ENCODE results near the gene PNMA1.

Gene PNMA1

DNA sequence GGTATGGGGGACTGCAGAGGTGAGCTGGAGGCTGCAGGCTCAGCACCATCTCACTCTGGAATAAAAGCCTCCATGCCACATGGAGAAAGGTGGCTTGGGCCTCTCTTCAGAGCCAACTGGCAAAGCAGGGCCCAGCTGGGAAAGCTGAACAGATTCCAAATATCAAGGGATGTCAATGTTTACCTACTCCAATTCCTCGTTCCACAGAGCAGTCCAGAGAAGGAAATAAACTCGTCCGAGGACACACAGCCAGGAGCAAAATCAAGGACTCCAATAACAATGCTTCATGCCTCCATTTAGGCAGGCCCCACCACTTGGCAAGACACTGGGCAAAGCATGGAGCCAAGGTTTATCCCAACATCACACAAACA is 36.3 kb upstream of the PNMA1 start:
- DNase-seq: no peak

DNA sequence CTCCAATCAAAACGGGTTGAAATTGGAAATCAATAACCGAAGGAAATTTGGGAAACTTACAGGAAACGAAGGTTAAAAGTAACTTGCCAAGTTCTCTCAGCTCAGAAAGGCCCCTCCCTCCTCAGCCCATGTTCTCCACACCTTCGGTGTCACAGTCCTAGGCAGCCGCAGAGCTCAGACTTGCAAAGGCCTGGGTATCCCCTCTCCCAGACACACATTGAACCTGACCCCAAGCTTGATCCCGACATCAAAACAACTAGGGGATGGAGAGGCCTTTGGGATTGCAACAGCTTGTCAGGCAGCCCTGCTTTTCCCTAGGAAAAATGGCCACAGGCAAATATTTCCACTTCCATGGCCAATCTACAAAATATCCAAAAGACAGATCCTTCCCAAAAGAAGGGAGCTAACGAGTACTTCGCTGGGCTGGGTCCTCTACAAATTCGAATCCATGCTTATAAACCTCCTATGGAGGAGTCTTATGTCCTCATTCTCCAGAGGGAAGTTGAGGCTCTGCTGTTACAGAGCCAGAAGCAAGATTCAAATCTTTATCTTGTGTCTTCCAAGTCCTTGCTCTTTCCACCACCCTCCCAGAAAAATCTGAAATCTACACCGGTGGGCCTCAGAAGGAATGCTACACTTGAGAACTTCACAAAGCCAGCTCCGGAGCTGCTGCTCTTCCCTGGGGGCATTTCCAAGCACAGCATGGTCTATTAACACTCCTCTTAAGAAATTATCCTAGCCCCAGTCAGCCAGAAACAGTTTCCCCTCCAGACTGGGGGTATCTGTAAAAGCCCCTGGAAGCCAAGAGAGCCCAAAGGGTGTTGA is 35.7 kb upstream of the PNMA1 start:
- no peak for DNase-seq

DNA sequence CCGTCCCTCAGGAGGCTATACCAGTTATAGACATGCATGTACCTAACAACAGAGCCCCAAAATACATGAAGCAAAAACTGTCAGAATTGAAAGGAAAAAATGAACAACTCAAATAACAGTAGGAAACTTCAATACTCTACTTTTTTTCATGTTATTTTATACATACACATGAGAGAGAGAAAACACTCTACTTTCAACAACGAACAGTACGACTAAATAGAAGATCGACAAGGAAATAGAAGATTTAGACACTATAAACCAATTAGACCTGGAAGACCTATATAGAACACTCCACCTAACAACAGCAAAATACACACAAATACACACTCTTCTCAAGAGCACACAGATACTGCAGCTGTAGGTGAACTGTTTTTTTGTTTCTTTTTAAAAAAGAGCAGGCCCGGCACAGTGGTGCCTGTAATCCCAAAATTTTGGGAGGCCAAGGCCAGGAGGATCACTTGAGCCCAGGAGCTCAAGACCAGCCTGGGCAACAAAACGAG is 34.7 kb upstream of the PNMA1 start:
- DNase-seq: no peak

DNA sequence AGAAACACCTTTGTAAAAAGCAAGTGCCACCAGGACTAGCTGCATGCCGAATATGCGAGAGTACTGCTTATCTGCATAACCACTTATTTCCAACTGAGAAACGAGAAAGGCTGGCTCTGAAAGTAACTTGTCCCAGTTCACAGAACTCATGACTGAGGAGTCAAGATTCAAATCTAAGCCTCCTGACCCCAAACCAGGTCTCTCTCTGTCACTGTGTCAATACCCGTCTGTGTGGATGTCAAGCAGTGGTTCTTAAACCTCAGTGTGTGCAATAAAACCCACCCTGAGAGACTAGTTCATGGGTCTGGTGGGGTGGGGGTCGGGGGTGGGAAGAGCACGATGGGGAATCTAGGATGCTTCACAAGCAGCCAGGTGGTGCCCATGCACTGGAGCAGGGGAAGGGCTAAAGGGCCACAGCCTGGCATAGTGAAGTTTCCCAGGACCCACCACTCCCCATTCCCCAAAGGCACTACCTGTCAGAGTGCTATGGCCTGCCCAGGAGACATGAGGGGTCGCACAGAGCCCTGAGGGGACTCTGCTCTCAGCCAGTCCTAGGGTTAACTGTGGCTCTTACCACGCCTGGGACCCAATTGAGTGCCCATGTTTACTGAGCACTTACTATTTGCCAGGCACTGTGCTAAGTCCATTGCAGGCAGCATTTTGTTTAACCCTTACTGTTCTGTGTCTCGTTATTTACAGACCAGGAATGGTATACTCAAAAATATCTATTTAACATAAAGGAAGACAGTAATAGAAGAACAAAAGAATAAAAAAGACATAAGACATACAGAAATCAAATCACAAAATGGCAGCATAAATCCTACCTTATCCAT is 33.4 kb upstream of the PNMA1 start:
- DNase-seq: no peak

DNA sequence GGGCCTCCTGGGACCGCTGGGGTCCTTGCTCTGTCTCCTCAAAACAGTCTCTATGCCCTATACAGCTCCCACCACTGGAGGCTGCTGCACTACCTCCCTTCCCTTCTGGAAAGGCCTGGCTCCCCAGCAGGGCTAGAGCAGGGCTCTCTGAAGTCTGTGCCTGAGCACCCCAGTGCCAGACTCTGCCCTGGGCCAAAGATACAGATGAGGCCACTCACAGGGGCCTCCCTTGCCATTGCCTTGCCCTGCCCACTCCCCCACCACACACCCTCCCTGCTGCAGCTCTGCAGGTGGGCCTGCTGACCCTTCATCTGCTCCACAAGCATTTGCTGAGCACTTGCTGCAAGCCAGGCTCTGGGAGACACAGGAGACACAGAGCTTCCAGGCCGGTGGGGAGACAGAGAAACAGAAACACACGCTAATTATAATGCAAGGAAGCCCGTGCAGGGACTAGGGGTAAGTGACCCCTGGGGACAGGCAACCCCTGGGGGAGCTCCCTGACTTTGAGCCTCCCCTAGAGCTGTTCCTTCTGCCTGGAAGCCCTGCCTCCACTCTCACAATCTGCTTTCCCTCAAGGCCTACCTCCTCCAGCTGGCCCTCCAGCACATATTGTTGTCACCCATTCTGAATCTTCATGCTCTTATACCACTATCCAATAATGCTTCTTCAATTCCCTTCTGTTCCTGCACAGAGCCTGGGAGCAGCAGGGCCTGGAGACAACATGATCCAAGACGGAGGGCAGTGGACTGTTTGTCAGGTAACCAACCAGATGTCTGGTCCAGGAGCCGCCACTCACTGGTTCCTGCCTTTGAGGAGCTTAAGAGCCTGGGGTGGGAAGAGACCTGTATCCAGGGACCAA is 32.6 kb upstream of the PNMA1 start:
- no peak for DNase-seq

DNA sequence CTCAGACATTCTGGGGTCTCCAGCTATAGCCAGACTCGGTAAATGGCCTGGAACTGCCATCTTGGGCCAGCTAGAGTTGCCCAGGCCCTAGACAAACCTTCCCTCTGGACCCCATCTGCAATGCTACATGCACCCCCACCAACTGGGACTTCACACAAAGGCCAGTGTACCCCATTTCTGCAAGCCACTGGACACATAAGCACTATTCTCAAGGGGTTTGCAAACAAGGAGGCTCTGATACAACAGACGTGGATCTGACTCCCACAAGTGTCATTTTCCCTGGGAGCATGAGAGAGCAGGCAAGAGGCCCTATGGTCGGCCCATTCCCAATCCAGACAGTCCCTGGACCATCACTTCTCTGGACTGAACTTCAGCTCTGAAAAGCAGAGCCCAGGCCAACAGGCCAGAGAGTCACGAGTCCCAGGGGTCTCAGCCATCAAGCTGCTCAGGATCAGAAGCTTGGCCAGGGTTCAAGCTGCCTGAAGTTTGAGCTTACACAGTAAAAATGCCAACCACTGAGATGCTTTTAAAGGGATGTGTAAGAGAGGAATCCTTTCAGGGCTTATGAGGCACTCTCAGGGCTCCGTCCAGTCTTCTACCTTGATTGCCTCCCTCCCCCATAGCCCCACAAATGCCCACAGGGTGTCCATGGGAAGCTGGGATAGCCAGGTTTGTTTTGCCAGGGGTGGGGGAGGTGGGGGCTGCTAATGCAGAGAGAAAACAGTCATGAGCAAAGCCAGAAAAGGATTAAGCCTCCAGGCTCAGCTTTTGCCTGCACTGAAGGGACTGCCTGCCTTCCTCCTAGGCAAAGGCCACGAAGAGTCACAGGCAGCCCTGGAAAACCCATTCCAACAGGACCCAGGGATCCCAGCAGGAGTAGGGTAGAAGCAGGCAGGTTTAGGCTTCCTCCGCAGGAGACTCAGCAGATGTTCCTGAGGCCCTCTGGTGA is 31.7 kb upstream of the PNMA1 start:
- no peak for DNase-seq

DNA sequence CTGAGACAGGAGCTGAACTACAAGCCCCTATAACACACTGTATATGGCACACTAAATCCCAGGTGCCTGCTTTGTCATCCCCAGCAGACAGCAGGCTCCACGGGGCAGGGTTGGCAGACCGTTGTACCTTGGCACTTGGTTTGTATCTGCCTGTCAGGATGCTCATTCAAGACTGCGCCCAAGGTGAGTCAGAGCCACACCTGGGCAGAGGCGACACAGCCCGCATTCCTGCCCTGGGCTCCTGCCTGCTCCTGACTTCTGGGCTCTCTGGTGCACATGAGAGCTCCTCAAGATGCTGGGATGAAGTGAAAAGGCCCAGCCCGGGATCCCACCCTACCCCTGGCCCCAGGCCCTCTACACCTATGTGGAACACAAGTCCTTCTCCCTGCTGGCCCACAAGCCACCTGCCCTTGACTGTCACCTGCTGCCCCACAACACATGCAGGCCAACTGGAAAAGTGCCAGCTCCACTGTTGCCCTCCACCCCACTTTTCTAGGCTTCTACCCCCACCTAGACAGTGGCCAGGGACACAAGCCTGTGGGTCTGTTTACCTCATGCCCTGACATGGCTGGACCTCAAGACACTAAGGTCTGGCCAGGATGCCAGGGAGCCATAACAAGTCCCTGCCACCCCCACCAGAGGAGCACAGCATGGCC is 30.8 kb upstream of the PNMA1 start:
- peak; percentile 57 for DNase-seq

DNA sequence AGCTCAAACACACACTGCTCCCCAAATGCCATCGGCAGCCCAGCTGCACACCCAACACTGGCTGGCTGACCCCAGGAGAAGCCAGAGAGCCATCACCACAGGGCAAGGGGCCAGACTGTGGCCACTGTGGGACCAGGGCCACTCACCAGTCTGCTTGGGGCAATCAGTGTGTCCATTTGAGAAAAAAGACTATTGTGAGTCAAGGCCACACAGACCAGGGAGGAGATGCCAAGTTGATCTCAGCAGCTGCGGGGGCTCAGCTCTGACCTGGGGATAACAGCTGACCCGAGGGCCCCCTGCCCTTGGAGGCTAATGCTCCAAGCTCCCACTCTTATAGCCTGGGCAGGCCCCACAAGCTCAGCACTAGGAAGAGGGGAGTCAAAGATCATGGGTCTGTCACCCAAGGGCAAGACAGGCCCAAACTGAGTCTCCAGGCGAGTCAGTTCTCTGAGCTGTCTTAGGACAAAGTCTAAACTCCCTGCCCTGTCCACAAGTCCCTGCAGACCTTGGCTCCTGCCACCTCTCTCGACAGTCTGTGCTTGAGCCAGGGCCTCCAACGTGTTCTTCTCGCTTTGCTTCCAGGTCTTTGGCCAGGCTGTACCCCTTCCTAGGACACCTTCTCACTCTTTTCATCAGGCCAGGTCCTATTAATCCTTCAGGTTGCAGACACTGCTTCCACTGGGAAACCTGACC is 30.1 kb upstream of the PNMA1 start:
- DNase-seq: no peak

DNA sequence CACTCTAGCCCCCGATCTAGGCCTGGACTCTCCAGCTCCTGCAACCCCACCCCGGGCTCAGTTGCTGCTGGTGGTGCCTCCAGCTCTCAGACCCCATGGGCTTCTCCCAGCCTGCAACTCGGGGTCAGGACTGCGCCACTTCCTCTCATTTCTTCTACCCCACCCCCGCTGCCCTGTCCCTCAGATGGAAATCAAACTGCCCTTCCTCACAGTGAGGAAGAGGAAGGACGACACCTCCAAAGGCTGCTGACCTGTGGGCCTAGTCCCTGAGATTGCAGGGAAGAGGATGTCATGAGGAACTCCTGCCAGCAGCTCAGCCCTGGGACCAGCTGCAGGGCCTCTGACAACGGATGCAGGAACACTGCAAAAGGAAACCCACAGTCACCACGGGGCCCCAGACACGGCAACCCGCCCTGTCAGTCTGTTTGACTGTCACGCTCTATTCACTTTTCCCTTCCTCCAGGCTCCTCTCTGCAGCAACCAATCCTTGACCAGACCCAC is 29.3 kb upstream of the PNMA1 start:
- peak; percentile 66 for DNase-seq

DNA sequence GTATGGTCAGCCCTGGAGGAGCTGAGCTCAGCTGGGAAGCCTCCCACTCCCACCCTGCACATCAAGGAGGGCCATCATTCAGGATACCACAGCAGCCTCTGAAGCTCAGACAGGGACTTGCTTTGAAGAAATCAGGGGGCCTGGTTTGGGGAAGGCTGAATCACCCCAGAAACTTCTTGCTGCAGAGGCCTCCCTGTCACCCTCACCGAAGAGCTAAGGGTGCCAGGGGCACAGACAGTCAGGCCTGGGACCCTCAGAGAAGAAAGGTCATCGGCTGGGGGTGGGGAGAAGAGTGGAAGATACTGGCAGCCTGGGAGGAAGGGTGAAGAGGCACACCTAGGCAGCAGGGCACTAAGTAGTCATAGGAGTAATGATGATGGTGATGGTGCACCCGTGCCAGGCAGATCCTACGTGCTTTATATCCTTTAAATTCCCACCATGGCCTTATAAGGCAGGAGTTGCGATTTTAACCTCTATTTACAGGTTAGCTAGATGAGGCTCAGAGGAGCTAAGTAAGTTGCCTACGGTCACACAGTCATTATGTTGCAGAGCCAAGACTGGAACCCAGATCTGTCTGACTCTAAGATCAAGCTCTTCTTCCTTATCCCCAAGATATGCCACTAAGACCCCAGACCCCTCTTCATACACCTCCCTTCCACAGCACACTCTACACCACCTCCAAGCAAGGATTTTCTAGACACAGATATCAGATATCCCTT is 28.5 kb upstream of the PNMA1 start:
- DNase-seq: no peak

DNA sequence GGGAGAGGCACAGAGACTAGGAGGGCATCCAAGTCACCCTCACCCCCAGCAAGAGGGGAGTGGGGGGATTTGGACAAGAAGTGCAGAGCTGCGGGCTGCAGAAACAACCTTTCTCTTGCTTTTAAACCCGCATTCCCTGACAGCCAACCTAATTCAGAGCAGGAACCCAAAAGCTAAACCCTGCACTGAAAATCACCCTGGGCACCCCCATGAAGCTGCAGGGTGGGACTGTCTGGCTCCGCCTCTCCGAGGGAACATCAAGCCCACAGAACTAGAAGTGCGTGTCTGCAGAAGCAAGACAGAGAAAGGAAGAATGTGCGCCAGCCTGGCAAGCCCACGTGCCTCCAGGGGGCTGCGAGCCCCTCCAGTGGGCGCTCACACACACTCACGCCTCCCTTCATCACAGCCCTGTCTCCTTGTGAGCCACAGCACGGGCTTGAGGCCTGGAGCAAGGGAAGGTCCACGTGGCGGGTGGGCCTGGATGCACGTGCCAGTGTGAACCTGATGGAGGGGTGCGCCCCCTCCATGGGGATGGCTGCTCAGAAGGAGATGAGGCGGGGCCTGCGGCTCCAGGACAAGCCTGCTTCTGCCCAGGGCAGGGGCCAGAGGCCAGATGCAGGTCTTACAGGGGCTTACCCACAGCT is 27.8 kb upstream of the PNMA1 start:
- DNase-seq: no peak

DNA sequence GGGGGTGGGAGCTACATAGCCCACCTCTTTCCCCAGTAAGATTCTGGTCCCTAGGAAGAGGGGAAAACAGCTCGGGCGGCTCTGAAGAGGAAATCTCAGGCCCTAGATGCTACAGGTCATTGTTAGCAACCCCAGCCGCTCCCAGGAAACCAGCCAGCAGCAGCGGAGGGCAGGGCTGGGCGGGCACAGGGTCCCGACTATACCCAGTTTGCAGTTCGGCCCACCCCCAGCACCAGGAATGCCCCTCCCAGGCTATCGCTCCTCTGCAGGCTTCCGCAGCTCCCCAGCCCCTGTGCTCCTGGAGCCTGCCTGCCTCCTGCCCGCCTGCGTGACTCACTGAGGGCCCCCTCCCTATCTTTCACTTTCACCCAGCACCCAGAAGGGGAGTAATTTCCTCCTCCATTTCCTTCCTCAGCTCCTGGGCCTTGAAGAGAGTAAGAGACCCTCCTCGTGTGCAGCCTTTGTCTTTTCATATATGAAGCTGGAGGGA is 27.2 kb upstream of the PNMA1 start:
- DNase-seq: peak; percentile 71

DNA sequence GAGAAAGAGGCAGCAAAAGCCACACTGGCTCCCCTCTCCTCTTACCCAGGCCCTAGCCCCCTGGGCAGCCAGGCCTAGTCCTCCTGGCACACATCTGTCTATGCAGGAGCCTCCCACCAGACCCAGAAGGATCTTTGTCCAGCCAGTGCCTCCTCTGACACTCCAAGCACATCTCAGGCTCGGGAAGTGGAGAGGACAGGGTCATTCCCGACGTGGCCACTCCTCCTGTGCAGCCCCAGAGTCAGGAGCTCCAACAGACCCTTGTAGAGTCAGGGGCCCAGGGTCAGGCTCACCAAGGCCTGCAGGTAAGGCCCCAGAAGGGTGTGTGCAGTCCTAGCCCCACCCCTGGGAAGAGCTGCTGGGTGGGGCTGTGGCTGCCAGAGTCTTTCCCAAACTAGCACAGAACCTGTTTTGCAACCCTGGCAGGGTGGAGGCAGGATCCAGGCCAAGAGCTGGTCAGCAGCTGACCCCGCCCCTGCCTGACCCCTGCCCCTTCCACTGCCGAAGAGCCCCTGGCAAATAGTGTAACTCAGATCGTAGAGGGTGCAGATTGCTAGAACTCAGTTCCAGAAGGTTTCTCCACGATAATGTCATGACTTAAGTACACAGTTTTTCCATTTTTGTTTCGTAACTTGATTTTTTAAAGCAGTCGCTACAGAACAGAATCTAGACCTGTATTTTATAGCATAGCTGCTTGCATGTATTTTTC is 26.6 kb upstream of the PNMA1 start:
- no peak for DNase-seq

DNA sequence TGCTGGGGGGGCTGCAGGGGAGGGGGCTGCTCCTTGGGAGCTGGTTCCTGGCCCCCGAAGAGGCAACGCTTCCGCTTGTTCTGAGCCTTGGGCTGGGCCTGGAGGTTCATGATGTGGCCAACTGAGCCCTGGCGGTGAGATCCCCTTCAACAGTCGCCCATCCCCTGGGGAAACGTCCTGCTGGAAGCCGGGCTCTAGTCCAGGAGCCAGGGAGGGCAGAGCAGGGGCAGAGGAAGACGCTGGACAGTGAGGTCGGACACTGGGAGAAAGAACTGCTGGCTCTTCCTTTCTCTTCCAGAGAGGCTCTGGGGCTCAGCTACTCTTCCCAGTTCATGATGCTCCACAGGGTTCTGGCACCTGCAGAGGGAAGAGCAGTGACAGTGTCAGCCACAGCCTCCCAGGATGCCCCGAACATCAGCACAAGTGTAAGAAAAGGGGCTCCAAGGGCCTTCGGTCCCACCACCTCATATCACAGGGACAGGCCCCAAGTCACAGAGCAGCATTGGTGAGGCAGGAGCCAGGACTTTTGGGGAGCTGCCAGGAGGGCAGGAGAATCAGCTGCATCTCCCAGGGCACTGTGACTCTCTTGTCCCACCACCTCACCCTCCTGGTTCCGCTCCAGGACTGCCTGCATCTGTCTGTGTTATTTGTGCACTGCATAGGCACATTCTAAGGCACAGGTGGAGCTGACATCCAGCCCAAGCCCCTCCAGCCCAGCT is 25.9 kb upstream of the PNMA1 start:
- no peak for DNase-seq

DNA sequence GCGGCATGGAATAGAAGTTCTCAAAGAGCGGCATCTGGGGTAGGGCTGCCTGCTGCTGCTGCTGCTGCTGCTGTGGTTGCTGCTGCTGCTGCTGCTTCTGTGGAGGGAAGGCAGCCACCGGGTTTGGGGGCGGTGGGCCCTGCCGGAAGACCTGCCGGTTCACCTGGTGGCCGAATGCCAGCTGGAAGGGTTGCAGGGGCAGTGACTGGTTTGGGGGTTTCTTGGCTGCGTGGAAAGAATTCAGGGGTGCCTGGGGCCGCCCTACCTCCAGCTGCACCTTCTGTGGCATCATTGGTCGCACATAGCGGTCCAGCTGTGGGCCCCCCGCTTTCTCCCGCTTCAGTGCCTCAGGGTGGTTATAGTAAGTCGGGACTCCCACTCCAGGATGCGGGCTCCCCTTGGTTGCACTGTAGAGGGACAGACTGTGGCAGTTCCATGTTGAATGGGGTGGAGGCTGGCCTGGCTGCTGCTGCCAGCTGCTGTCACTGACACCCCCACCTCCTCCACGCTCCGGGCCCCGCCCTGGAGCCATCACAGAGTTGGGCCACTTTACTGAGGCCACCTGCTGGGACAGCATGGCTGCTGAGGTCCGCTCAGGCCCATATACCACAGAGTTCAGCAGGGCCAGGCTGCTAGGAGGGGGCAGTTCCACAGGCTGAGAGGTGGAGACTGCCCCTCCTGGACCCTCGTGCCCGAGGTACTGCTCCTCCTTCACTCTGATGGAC is 25.2 kb upstream of the PNMA1 start:
- DNase-seq: no peak

DNA sequence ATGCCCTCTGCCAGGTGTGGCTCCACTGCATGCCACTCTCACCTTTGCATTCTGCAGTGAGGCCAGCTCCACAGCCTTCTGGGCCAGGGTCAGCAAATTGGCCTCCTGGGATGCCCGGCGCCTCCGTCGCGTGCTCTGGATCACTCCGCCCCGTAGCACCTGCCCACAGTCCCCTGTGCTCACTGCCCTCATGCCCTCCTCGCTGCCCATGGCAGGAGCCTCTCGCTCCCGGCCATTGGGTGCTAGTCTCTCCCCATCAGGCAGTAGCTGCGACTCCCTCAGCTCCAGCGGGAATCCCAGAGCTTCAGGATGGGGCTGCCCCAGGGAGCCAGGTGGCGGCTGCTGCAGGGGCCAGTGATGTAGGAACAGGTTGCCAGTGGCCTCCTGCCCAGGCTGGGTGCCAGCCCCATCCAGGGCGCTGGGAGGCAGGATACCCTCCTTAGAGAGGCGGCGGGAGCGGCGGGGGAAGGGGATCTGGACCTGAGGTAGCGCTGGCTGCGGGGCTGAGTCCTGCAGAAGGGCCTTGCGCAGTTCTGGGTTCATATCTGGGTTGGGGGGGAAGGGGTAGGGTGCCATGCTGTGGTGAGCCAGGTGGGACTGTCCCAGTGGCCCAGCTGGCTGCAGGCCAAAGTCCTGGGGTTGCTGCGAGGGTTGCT is 24.5 kb upstream of the PNMA1 start:
- DNase-seq: no peak

DNA sequence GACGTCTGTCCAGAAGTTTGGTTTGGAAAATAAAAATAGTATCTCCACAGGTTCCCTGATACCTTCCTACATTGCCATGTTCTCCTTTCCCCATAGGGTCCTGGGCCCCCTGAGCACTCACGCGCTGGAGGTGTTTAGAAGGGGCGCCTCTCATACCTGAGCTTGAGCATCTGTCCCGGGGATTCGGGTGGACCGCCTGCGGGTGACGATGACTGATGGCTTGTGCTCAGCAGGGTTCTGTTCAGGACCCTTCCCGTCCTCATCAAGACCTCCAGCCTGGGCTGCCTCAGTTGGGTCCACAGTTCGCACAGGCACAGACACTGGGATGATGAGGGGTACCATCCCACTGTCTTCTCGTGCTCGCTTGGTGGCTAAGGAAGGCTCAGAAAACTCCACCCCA is 22.7 kb upstream of the PNMA1 start:
- DNase-seq: no peak
